HG03066 (cell line): ENCODE measurements around the gene MYPOP.

ENCODE experiments used
- ATAC-seq: cut with Tn5 transposase; IDR thresholded peaks from one replicate; pipeline ENCODE4 v1.9.1; 2021; ENCODE audit warnings: low read depth; ENCODE audit not compliant: unreplicated experiment

MYPOP gene

GRCh38 chr19:45864629-45865082, 37.8 kb downstream of the MYPOP start:
- ATAC-seq, result no peak

DNA sequence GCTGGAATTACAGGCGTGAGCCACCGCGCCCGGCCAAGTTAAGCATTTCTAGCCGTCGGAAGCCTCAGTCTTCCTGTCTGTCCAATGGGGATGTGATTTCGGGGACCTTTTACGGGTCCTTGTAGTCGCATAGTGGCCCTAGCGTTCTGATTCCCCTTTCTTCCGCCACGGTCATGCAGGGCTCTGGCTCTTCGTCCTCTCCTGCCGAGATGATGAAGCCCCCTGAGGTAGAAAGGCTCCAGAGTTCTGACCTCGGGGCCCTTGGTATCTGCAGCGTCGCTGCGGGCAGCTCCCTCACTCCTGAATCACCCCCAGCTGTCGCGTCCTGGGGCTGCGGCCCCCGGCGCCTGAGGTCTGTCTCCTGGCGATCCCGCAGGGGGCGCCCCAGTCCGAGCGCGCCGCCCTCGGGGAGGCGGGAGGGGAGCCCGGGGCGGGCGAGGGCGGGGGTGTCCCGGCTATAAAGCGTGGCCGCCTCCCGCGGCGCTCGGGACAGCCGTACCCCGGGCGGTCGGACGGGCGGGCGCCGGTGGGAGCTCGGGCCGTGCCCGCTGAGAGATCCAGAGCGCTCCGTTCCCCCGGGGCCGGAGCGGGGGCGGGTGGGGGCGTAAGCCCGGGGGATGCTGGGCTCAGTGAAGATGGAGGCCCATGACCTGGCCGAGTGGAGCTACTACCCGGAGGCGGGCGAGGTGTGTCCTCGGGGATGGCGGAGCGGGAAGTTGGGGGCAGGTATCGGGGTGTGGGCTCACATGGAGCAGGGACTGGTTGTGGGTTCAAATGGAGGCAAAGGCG, 38.4 kb downstream of the MYPOP start, which contains the start of gene FOXA3:
Gene FOXA3 (plus strand): TSS at position 487 of the 789 bp plus-strand sequence. CDS start 131 bp downstream, at position 618.
- no peak for ATAC-seq

DNA sequence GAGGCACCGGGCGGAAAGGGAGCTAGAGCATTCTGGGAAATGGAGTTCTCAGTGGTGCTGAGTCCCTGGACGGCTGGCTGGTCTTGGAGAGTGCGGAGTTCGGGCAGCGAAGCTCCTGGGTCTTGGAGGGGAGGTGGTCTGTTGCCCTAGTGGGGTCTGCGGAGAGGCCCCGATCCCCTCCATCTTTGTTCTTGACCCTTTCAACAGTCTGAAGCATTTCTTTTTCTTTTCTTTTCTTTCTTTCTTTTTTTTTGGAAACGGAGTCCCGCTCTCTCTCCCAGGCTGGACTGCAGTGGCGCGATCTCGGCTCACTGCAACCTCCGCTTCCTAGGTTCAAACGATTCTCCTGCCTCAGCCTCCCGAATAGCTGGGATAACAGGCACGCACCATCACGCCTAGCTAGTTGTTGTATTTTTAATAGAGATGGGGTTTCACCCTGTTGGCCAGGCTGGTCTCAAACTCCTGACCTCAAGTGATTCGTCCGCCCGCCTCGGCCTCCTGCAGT, 39.0 kb downstream of the MYPOP start:
- ATAC-seq, result no peak

GRCh38 chr19:45862564-45863334, 39.7 kb downstream of the MYPOP start, which contains the start of gene SYMPK:
Gene SYMPK (minus strand): TSS chr19:45863147. CDS start chr19:45854495, 8,652 bp downstream.
- ATAC-seq, result peak; percentile 76

GRCh38 chr19:45862271-45862563, 40.2 kb downstream of the MYPOP start:
- no peak for ATAC-seq

GRCh38 chr19:45860359-45861259, 41.8 kb downstream of the MYPOP start:
- ATAC-seq, result no peak

DNA sequence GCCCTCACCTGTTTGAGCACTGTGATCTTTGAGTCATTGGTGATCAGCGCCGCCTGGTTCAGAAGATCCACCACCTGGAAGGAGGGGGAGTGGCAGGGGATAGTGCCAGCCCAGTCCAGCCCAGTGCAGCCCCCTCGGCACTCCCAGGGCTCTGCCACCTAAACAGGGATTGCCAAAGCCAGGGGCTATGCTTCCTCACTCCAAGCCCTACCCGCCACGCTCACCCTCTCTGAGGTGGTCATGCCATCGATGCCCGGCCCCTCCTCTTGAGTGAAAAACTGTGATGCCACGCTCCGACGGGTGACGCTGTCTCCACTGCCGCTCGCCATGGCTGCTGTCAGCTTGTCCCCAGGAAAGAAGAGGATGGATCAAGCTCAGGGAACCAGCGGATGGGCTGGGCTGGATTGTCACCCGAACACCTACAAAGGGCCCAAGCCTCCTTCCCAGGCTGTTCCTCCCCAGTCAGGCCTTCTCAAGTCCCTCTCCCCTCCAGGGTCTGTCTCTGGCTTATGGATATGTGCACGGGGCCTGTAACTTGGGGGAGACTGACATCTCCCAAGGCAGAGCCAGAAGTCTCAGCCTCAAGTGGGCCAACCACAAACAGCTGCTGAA, 48.1 kb downstream of the MYPOP start:
- no peak for ATAC-seq

DNA sequence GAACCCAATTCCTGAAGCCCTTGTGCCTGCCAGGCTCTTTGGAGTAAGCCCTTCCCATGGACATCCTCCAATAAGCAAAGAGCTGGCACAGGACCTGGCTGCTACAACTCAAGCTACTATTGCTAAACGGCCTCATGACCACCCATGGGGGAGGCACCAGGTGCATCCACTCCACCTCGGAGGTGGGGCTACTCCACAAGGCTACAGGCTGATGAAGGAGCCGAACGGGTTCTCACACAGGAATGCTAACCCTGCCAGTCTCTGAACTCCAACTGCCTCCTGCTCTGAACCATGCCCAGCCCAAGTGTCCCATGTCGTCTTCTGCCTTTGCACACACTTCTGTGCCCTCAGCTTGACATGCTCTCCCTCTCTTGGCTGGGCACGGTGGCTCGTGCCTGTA, 49.4 kb downstream of the MYPOP start:
- no peak for ATAC-seq

DNA sequence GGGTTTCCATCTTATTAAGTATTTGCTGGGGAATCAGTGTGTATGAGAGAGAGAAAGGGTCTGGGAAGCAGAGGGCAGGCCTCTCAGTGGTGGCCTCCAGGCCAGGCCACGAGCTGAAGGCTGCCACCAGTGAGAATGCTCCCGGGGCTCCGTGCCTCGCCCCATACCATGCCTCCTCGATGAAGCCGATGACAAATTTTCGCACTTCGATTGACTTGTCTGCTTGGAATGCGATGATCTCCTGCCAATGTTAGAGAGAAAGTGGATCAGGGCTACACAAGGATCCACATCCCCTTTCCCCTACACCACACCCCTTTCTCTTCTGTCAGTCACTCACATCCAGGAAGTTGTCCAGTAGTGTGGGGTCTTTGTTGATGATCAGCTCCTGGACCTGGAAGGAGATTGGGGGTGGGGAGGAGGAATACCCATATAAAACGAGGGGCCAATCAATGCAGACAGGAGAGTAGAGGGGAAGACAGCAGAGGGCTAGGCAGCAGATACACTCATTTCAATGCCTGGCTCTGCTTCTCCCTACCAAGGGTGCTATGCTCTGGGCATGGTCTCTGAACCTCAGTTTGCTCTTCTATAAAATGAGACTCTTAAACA, 50.2 kb downstream of the MYPOP start:
- ATAC-seq, result no peak

GRCh38 chr19:45848922-45849321, 53.5 kb downstream of the MYPOP start:
- ATAC-seq, result no peak

DNA sequence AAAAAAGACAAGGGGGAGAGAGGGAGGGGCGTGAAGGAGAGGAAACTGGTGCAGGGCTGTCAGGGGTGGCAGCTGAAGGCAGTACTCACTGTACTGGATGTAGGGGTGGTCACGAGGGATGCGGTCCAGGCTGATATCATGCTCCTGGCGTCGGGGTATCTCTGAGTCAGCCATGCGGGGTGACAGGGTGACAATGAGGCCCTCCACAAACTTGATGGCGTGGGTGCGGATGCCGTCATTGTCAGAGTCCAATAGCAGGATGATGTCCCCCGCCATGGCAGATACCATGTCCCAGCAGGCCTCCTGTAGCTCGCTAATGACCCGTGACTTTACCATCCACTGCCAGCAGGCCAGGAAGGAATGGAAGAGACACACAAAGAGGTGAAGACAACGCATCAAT, 54.8 kb downstream of the MYPOP start:
- no peak for ATAC-seq

DNA sequence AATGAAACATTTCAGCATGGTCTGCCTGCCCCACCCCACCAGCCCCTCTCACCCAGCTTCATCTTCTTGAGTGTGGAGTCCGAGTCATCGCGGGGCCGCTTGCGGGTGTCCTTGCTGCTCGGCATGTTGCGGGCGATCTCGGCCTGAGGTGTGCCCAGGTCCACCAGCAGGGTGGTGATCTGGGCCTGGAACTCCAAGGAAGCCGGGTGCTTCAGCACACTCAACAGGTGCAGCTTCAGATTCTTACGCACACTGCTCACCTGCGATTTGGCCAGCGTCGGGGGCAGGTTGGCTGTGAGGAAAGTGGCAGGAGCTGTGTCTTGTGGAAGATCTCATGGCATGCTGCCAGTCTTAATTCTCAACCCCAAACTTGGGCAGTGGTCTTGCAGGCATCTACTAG, 60.2 kb downstream of the MYPOP start:
- no peak for ATAC-seq
